K562 (cell line): Measurements from ENCODE around the gene PGS1. TPM values are rescaled to one million over a fixed set of nuclear protein-coding genes. Genes with fewer than 3 reads are reported as not detected.

Source experiments
- ATAC-seq: fragments of 200-7000 bp; cut with Tn5 transposase; 3 replicates; pipeline ENCODE4 v1.9.1; 2020; ENCODE audit warnings: moderate library complexity
- BruUV-seq: library from RNA; stranded (reverse); fragments of 400-500 nt; replicated peaks from 2 replicates; lab custom pipeline; 2021; lab: Mats Ljungman, UMichigan
- CTCF ChIA-PET: fragments of 300-600 bp; formaldehyde crosslinking; extraction: SDS; loops from one replicate; lab custom pipeline; 2021; ENCODE audit warnings: low intra/inter-chr PET ratio; lab: Yijun Ruan, JAX
- POLR2A ChIA-PET: fragments of 300-600, 350-650 bp; sonication (Branson Sonifier 250); formaldehyde crosslinking; extraction: SDS; loops from one replicate; lab custom pipeline; 2021; ENCODE audit warnings: antibody characterized with exemption, inconsistent platforms; lab: Yijun Ruan, JAX
- DNase-seq, 4 experiments: peaks; one replicate each; pipeline versions ENCODE4 v3.0.0 to v3.0.0-alpha.2; 2011 to 2018; ENCODE audit warnings: low spot score in 3 of 4, mixed read lengths in 3 of 4; ENCODE audit errors: extremely low read depth in 1 of 4
- FAIRE-seq: peaks from 2 replicates; lab custom pipeline; 2011; peaks lifted over from hg19 to GRCh38; lab: Jason Lieb, UNC
- H2AFZ ChIP-seq: 2 replicates; pipeline ENCODE4 v1.6.0; 2011; ENCODE audit warnings: low read depth, low read length, control low read depth, inconsistent platforms
- H3K27ac ChIP-seq: fragments of 200-600 bp; 3 replicates; pipeline ENCODE4 v1.8.0; 2011; ENCODE audit warnings: low read depth, mild to moderate bottlenecking, control low read depth, inconsistent platforms, low read length, moderate library complexity, mixed read lengths; ENCODE audit errors: extremely low read depth
- H3K27me3 ChIP-seq, 2 experiments: fragments of 300-600 bp in 1 of 2; 2 replicates in 1 of 2; 3 replicates in 1 of 2; pipeline versions ENCODE4 v1.6.0 to v1.8.0; 2011; ENCODE audit warnings: inconsistent platforms in 2 of 2, low read length in 2 of 2, mild to moderate bottlenecking in 1 of 2, mixed read lengths in 1 of 2, moderate library complexity in 1 of 2; ENCODE audit not compliant: control insufficient read depth in 2 of 2, insufficient read depth in 2 of 2
- H3K36me3 ChIP-seq: fragments of 300-600 bp; 3 replicates; pipeline ENCODE4 v1.8.0; 2011; ENCODE audit warnings: mild to moderate bottlenecking, low read length, inconsistent platforms; ENCODE audit not compliant: control insufficient read depth, insufficient read depth
- H3K4me1 ChIP-seq, 2 experiments: fragments of 200-600 bp in 1 of 2; replicated peaks in 1 of 2; 2 replicates in 1 of 2; 3 replicates in 1 of 2; pipeline versions ENCODE4 v1.5.1 to v1.8.0; 2011; ENCODE audit warnings: inconsistent platforms in 2 of 2, low read length in 2 of 2, mild to moderate bottlenecking in 1 of 2, mixed read lengths in 1 of 2, moderate library complexity in 1 of 2; ENCODE audit not compliant: control insufficient read depth in 2 of 2, insufficient read depth in 2 of 2
- H3K4me2 ChIP-seq: 2 replicates; pipeline ENCODE4 v1.6.1; 2011; ENCODE audit warnings: low read length, control low read depth, inconsistent platforms, mixed read lengths; ENCODE audit not compliant: insufficient read depth
- H3K4me3 ChIP-seq: fragments of 200-600 bp; sonication (generic), shearing (Covaris generic); 2 replicates; pipeline ENCODE4 v1.5.1; 2016; ENCODE audit warnings: control low read depth, inconsistent platforms
- H3K79me2 ChIP-seq: fragments of 200-600 bp; 3 replicates; pipeline ENCODE4 v1.8.0; 2011; ENCODE audit warnings: low read length, inconsistent platforms; ENCODE audit not compliant: control insufficient read depth, insufficient read depth
- H3K9ac ChIP-seq, 2 experiments: 2 replicates each; pipeline versions ENCODE4 v1.6.0 to v1.6.1; 2011; ENCODE audit warnings: low read depth in 2 of 2, low read length in 2 of 2, control low read depth in 1 of 2, inconsistent platforms in 1 of 2, mild to moderate bottlenecking in 1 of 2, mixed read lengths in 1 of 2; ENCODE audit not compliant: insufficient read depth in 1 of 2
- H3K9me1 ChIP-seq: one replicate; pipeline ENCODE4 v1.6.0; 2011; ENCODE audit warnings: inconsistent platforms, mild to moderate bottlenecking, low read length, moderate library complexity; ENCODE audit not compliant: control insufficient read depth, insufficient read depth
- H3K9me3 ChIP-seq: replicated peaks from 2 replicates; pipeline ENCODE4 v1.5.1; 2011; ENCODE audit warnings: low read depth, low read length, inconsistent platforms; ENCODE audit not compliant: control insufficient read depth, insufficient read depth
- H4K20me1 ChIP-seq: replicated peaks from 2 replicates; pipeline ENCODE4 v1.6.1; 2011; ENCODE audit warnings: low read length, inconsistent platforms, mixed read lengths; ENCODE audit not compliant: control insufficient read depth, insufficient read depth
- ASH1L ChIP-seq: fragments of 450-650 bp; IDR thresholded peaks from 2 replicates; pipeline ENCODE4 v1.6.1; 2018; ENCODE audit warnings: borderline replicate concordance, mild to moderate bottlenecking, low read depth; ENCODE audit not compliant: partially characterized antibody
- ATF2 ChIP-seq: sonication (generic); formaldehyde crosslinking; IDR thresholded peaks from 2 replicates; pipeline ENCODE4 v1.8.1; 2022; ENCODE audit warnings: missing genetic modification reagents
- CBFA2T3 ChIP-seq: fragments of 450-650 bp; IDR thresholded peaks from 2 replicates; pipeline ENCODE4 v1.6.1; 2017
- EWSR1 ChIP-seq: fragments of 450-650 bp; IDR thresholded peaks from 2 replicates; pipeline ENCODE4 v1.6.1; 2018; ENCODE audit warnings: borderline replicate concordance, mild to moderate bottlenecking, low read depth, moderate library complexity; ENCODE audit not compliant: partially characterized antibody
- GMEB1 ChIP-seq: fragments of 250-450 bp; sonication (Bioruptor Pico); IDR thresholded peaks from 2 replicates; pipeline ENCODE4 v1.4.0; 2020; ENCODE audit warnings: mild to moderate bottlenecking
- NCOA6 ChIP-seq: fragments of 450-650 bp; IDR thresholded peaks from 2 replicates; pipeline ENCODE4 v1.6.1; 2017; ENCODE audit warnings: mild to moderate bottlenecking
- PRMT5 ChIP-seq: sonication (generic); formaldehyde crosslinking; IDR thresholded peaks from 2 replicates; pipeline ENCODE4 v1.5.0; 2020; ENCODE audit warnings: missing genetic modification reagents
- RBM22 ChIP-seq: fragments of 200-400 bp; formaldehyde crosslinking; IDR thresholded peaks from 2 replicates; pipeline ENCODE4 v1.6.1; 2018; ENCODE audit warnings: low read length, low read depth; ENCODE audit not compliant: poor library complexity, severe bottlenecking
- RNF219 ChIP-seq: fragments of 250-450 bp; sonication (Bioruptor Pico); IDR thresholded peaks from 2 replicates; pipeline ENCODE4 v1.5.0; 2022; ENCODE audit warnings: mild to moderate bottlenecking
- WHSC1 ChIP-seq: IDR thresholded peaks from one replicate; pipeline ENCODE4 v1.6.1; 2012; ENCODE audit warnings: low read length, control low read depth, inconsistent platforms
- ZC3H11A ChIP-seq: IDR thresholded peaks from 2 replicates; pipeline ENCODE4 v1.6.1; 2012; ENCODE audit warnings: low read depth, low read length, improper control_type of control experiment
- ZNF263 ChIP-seq: sonication (generic); formaldehyde crosslinking; IDR thresholded peaks from 2 replicates; pipeline ENCODE4 v1.8.0; 2022; ENCODE audit warnings: mild to moderate bottlenecking, missing genetic modification reagents, borderline replicate concordance
- ZNF280A ChIP-seq: fragments of 450-650 bp; IDR thresholded peaks from 2 replicates; pipeline ENCODE4 v1.6.1; 2018; ENCODE audit warnings: mild to moderate bottlenecking, low read depth; ENCODE audit not compliant: partially characterized antibody
- ZNF639 ChIP-seq, 2 experiments: fragments of 200-800 bp in 1 of 2; sonication (Bioruptor generic) in 1 of 2; sonication (generic) in 1 of 2; formaldehyde crosslinking in 1 of 2; IDR thresholded peaks in 1 of 2; conservative IDR thresholded peaks in 1 of 2; 2 replicates each; pipeline versions ENCODE4 v1.5.0 to v1.6.1; 2016 to 2020; ENCODE audit warnings: missing compliant biosample characterization in 1 of 2, missing genetic modification characterization in 1 of 2, missing genetic modification reagents in 1 of 2
- WGBS: fragments of 100-300 bp; shearing (Covaris generic); methylation state at CpG from one replicate; pipeline ENCODE4 v1.1.6; 2016; ENCODE audit warnings: low coverage, mixed read lengths; ENCODE audit not compliant: insufficient coverage; ENCODE audit errors: missing lambda C conversion rate; 5-methylcytosine and 5-hydroxymethylcytosine counted together
- in situ Hi-C: fragments of 300-500 bp; cut with MboI; formaldehyde crosslinking; loops from 4 replicates; pipeline ENCODE4 v1.15.0; 2018; ENCODE audit warnings: inconsistent platforms, mixed read lengths
- intact Hi-C: fragments of 100-400 bp; cut with micrococcal nuclease; formaldehyde crosslinking; loops from 2 replicates; pipeline ENCODE4 v1.14.2; 2022
- polyA plus RNA-seq, 8 experiments: library from polyadenylated mRNA; depleted of rRNA in 4 of 8; stranded (reverse) in 5 of 8; unstranded in 3 of 8; fragments of >200 nt; fragmentation: Nextera tagmentation in 2 of 8; fragmentation: Illumina TruSeq in 1 of 8; extraction: Ambion mirVana in 2 of 8; extraction: Trizol in 1 of 8; gene quantifications; 2 replicates each; pipeline versions ENCODE4 v1.2.1 to v1.2.3, GENCODE V29; 2011 to 2014; ENCODE audit warnings: inconsistent platforms in 1 of 8, missing spikeins in 1 of 8
- total RNA-seq, 7 experiments: library from RNA; depleted of rRNA in 6 of 7; stranded (reverse); fragments of >200 nt in 6 of 7; fragmentation: Illumina TruSeq in 2 of 7; extraction: Trizol in 2 of 7; gene quantifications; 2 replicates each; pipeline versions ENCODE4 v1.2.1 to v1.2.3, GENCODE V29; 2011 to 2021; ENCODE audit warnings: low replicate concordance in 1 of 7

The PGS1 gene
- total and polyA plus RNA-seq, 9 of the 15 experiments (the other 6 are each of a cell fraction or from before 2014, with no cell fraction given) = 1.3 to 39.4 (median 22.3) TPM

GRCh38 chr17:78344666-78345065 is 33.8 kb upstream of the PGS1 start:
- H3K36me3 ChIP-seq = no peaks in the 10 kb centered on the region
- H3K27ac ChIP-seq = no peak overlapping the region
- H3K9me1 ChIP-seq = no peaks in the 10 kb centered on the region
- peaks cover 0 to 29% of the 10 kb centered on the region in 2 experiments; a peak in 4 of 5 replicates for H3K4me1 ChIP-seq
- ChIA-PET CTCF (no interaction called here), POLR2A (interaction anchor here (0.6 to 2.1 kb wide), 7 partner anchors 9 to 1456 kb away, joined by 3 to 6 read pairs (median 3); no protein-coding TSS in a partner anchor)
- no peak for FAIRE-seq
- H3K79me2 ChIP-seq = no peaks in the 10 kb centered on the region
- H3K9ac ChIP-seq = peak overlapping the region in 1 of 2 experiments; percentile 3; a peak in 1 of 4 replicates
- H3K4me3 ChIP-seq = no peak overlapping the region
- H3K27me3 ChIP-seq = no peaks in the 10 kb centered on the region
- intact Hi-C loops = no loop called here
- no peak overlapping the region for H3K4me2 ChIP-seq
- no peak for DNase-seq
- H2AFZ ChIP-seq = no peak overlapping the region
- no peaks in the 10 kb centered on the region for H4K20me1 ChIP-seq
- no TSS peak for BruUV-seq
- 49% methylated on average over 9 of the region's 10 CpGs for WGBS
- no peak for ATAC-seq
- no peaks in the 10 kb centered on the region for H3K9me3 ChIP-seq
- in situ Hi-C loops = no loop called here
- TF ChIP-seq GMEB1 (CRISPR knock-in tag) (no peak), RNF219 (CRISPR knock-in tag) (no peak), RBM22 (no peak), ATF2 (no peak), NCOA6 (no peak), ZNF280A (no peak), ZC3H11A (no peak), ASH1L (no peak), EWSR1 (no peak), ZNF263 (CRISPR knock-in tag) (no peak), ZNF639 (CRISPR knock-in tag; conservative IDR thresholded peaks at IDR 0.05 in 1 of 2, IDR thresholded peaks at IDR 0.05 in 1 of 2) (no peak), PRMT5 (no peak), CBFA2T3 (no peak), WHSC1 (no peak)
